ENCODE results near the gene MND1.

Gene MND1

DNA sequence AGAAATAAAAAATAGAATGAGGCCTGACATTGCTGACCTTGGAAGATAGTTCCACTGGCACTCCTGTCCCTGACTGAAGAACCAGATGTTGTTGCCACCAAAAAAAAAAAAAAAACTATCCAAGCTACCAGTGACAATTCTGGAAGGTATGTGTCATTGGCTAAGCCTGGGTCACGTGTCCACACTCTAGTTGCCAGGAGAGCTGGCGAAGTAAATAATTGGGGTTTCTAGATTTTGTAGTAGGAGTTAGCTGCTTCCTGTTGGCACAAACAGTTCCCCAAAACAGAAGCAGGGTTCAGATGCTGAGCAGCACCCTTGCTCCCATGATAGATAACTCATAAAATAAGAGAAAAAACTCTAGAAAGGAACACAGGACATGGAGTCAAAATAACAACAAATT is 20.5 kb downstream of the MND1 start:
- no peak for DNase-seq (ENCODE audit: extremely low read depth, low read depth)
- TF ChIP-seq, protein P1, sequence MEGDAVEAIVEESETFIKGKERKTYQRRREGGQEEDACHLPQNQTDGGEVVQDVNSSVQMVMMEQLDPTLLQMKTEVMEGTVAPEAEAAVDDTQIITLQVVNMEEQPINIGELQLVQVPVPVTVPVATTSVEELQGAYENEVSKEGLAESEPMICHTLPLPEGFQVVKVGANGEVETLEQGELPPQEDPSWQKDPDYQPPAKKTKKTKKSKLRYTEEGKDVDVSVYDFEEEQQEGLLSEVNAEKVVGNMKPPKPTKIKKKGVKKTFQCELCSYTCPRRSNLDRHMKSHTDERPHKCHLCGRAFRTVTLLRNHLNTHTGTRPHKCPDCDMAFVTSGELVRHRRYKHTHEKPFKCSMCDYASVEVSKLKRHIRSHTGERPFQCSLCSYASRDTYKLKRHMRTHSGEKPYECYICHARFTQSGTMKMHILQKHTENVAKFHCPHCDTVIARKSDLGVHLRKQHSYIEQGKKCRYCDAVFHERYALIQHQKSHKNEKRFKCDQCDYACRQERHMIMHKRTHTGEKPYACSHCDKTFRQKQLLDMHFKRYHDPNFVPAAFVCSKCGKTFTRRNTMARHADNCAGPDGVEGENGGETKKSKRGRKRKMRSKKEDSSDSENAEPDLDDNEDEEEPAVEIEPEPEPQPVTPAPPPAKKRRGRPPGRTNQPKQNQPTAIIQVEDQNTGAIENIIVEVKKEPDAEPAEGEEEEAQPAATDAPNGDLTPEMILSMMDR (IDR thresholded peaks at IDR 0.05; ENCODE audit: low read depth, low read length): no peak

DNA sequence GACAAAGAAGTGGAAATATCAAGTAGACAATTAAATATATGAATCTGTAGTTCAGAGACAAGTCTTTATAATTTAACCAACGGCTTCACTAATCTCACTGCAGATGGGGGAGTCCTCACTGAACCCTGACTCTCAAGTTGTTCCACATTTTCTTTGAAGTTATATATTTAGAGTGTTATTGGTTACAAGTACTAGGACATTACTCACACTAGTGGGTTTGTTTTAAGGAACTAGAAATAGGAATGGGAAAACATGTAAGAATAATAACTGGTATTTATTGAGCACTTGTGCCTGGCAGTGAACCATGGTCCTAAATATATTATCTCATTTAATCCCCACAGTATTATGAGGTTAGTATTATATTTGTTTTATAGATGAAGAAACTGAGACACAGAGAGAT is 22.0 kb downstream of the MND1 start:
- TF ChIP-seq, protein P1 (IDR thresholded peaks at IDR 0.05; ENCODE audit: low read depth, low read length): no peak

DNA sequence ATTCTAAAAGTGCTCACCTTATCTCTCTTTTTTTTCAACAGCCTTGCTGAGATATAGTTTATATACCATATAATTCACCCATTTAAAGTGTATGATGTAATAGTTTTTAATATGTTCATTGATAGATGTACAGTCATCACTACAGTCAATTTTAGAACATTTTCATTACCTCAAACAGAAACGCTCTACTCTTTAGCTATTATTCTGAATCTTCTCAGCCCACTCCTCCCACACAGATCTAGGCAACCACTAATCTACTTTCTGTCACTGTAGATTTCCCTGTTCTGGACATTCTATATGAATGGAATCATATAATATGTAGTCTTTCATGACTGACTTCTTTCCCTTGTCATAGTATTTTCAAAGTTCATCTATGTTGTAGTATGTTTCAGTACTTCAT is 22.6 kb downstream of the MND1 start:
- no peak for DNase-seq (ENCODE audit: extremely low read depth, low read depth)
- TF ChIP-seq, protein P1 (IDR thresholded peaks at IDR 0.05; ENCODE audit: low read depth, low read length): no peak

More for the DNA sequence above, 22.0 kb downstream of the MND1 start:
- DNase-seq (ENCODE audit: extremely low read depth, low read depth): no peak

DNA sequence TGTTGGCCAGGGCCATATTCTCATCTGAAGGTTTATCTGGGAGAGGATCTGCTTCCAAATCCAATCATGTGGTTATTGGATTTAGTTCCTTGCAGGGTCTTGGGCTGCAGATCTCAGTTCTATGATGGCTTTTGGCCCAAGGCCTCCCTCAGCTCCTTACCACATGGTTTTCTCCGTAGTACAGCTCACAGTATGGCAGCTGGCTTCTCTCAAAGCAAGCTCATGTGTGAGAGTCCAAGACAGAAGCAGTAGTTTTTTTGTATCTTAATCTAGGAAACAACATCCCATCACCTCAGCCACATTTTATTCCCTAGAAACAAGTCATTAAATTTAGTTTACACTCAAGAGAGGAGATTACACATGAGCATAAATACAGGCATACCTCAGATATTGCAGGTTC is 24.5 kb downstream of the MND1 start:
- TF ChIP-seq, protein P1 (IDR thresholded peaks at IDR 0.05; ENCODE audit: low read depth, low read length): no peak
- no peak for DNase-seq (ENCODE audit: extremely low read depth, low read depth)

DNA sequence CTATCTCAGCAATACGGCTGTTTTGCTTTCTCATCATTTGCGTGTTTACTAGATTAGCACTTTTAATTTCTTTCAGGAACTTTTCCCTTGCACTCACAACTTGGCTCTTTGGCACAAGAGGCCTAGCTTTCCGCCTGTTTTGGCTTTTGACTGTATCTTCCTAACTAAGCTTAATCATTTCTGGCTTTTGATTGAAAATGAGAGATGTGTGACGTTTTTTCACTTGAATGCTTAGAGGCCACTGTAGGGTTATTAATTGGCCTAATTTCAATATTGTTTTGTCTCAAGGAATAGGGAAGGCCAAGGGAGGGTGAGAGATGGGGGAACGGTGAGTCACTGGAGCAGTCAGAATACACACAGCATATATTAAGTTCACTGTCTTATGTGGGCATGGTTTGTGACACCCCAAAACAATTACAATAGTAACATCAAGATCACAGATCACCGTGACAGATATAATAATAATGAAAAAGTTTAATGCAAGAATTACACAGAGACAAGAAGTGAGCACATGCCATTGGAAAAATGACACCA is 27.3 kb downstream of the MND1 start:
- TF ChIP-seq, protein P1 (IDR thresholded peaks at IDR 0.05; ENCODE audit: low read depth, low read length): no peak
- DNase-seq (ENCODE audit: extremely low read depth, low read depth): no peak

DNA sequence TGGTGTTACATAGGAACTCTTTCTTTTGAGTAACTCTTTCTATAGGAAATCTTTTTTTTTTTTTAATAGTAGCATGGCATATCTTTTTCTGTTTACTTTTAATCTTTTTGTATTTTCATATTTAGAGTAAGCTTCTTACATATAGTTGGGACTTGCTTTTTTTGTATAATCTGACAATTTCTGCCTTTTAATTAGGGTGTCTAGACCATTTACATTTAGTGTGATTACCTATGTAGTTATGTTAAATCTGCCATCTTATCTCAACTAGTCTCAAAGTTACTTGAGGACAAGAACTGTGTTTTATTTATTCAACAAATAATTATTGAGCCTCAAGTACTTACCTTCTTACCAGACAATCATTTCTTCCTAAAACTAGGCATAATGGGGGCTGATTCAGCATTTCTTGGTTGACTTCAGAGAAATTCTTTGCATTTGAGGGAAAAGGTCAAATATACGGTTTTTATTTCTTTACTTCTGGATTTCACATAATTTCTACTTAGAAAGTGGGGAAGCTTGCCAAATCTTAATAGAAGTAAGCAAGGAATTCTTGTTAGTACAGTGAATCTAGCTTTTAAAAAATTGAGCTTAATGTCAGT is 28.6 kb downstream of the MND1 start:
- TF ChIP-seq, protein P1 (IDR thresholded peaks at IDR 0.05; ENCODE audit: low read depth, low read length): no peak

DNA sequence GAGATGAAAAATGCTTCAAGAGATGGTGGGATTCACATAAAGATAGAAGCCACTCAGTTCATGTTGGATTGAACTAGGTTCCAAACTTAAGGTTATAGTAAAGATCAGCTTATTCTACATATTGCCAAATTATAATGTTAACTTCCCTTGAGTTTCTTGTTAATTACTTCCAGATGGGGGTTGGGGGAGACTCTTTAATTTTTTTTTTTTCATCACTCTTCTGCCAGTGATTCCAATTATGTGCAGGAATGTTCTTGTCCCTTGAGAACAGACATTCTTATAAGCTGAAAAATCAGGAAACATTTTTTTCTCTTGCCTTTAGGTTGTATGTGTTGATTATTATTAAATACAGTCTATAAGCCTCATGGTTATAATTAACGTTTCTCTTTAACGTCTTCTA is 30.0 kb downstream of the MND1 start:
- TF ChIP-seq, protein P1 (IDR thresholded peaks at IDR 0.05; ENCODE audit: low read depth, low read length): no peak
- DNase-seq (ENCODE audit: extremely low read depth, low read depth): peak; percentile 24

More for the DNA sequence above, 28.6 kb downstream of the MND1 start:
- no peak for DNase-seq (ENCODE audit: extremely low read depth, low read depth)

Data from AG09319 (cell line).